Fibroblast of gingiva (primary cell): ENCODE measurements around the gene TST.

ENCODE experiments used
- DNase-seq: peaks from one replicate; pipeline ENCODE4 v3.0.0-alpha.2; 2011; ENCODE audit warnings: low read depth

Gene TST

GRCh38 chr22:37053310-37054055 lies 34.2 kb upstream of the TST start:
- no peak for DNase-seq

GRCh38 chr22:37052386-37053309 lies 33.4 kb upstream of the TST start:
- no peak for DNase-seq

GRCh38 chr22:37051391-37052385 lies 32.4 kb upstream of the TST start, which contains the start of gene KCTD17:
Gene KCTD17 (plus strand): TSS chr22:37051742. CDS start chr22:37051761, 19 bp downstream.
- peak; percentile 69 for DNase-seq

GRCh38 chr22:37050913-37051312 lies 31.7 kb upstream of the TST start:
- DNase-seq, result no peak

- DNase-seq, result no peak
Measured at GRCh38 chr22:37049224-37049623, 30.0 kb upstream of the TST start.

GRCh38 chr22:37048133-37048532 lies 28.9 kb upstream of the TST start:
- DNase-seq, result no peak

- no peak for DNase-seq
Measured at GRCh38 chr22:37047006-37047405, 27.8 kb upstream of the TST start.

- DNase-seq, result no peak
Measured at GRCh38 chr22:37046589-37046988, 27.3 kb upstream of the TST start.

GRCh38 chr22:37045958-37046357 lies 26.7 kb upstream of the TST start:
- DNase-seq, result peak; percentile 14

- no peak for DNase-seq
Measured at GRCh38 chr22:37044634-37045625, 25.7 kb upstream of the TST start.

GRCh38 chr22:37043828-37044538 lies 24.7 kb upstream of the TST start:
- no peak for DNase-seq

- no peak for DNase-seq
Measured at GRCh38 chr22:37043209-37043827, 24.1 kb upstream of the TST start.

- no peak for DNase-seq
Measured at GRCh38 chr22:37039466-37039865, 20.2 kb upstream of the TST start.

GRCh38 chr22:37037669-37038068 lies 18.4 kb upstream of the TST start:
- no peak for DNase-seq

- no peak for DNase-seq
Measured at GRCh38 chr22:37036655-37037377, 17.6 kb upstream of the TST start.

GRCh38 chr22:37033605-37034430 lies 14.6 kb upstream of the TST start:
- no peak for DNase-seq

- peak; percentile 69 for DNase-seq
Measured at GRCh38 chr22:37032535-37033460, 13.6 kb upstream of the TST start.
